LHCN-M2 (cell line): ENCODE data around the gene BPHL. TPM values are rescaled to one million over a fixed set of nuclear protein-coding genes. Genes with fewer than 3 reads are reported as not detected.

Experiments
- total RNA-seq: library from RNA; depleted of rRNA; stranded (reverse); fragments of >200 nt; gene quantifications from 2 replicates; pipeline ENCODE4 v1.2.3, GENCODE V29; 2014; rRNA removed

Gene BPHL
- total RNA-seq, 1 experiment from 2014 or later = 28.0 TPM

Other genes starting within 250 kb of the BPHL start
- gene SERPINB9, start 215.4 kb upstream of the BPHL start, total RNA-seq = 1.7 and 3.2 TPM in 2 replicates
- gene SERPINB6, start 147.1 kb upstream of the BPHL start, total RNA-seq = 150 and 160 TPM in 2 replicates
- gene NQO2, start 118.8 kb upstream of the BPHL start, total RNA-seq = 28.8 and 30.1 TPM in 2 replicates
- gene RIPK1, start 50.2 kb upstream of the BPHL start, total RNA-seq = 17.5 and 19.7 TPM in 2 replicates
- gene TUBB2A, start 38.8 kb downstream of the BPHL start, total RNA-seq = 197 TPM in 2 replicates
- 23.3 and 31.3 TPM in 2 replicates for gene TUBB2B, start 108.9 kb downstream of the BPHL start, total RNA-seq
- gene PSMG4, start 140.2 kb downstream of the BPHL start, total RNA-seq = 29.9 and 30.6 TPM in 2 replicates